NCI-H1417 (cell line): Measurements from ENCODE around the gene ATG14.
"Not testable (repeated sequence)": the region's sequence is repeated elsewhere in the genome, so short reads cannot be mapped to it uniquely, and the experiment has no call there.

Experiments used
- DNase-seq, 3 experiments: peaks; one replicate each; lab custom pipeline; 2025; lab: John Stamatoyannopoulos, UW

ATG14 gene

DNA sequence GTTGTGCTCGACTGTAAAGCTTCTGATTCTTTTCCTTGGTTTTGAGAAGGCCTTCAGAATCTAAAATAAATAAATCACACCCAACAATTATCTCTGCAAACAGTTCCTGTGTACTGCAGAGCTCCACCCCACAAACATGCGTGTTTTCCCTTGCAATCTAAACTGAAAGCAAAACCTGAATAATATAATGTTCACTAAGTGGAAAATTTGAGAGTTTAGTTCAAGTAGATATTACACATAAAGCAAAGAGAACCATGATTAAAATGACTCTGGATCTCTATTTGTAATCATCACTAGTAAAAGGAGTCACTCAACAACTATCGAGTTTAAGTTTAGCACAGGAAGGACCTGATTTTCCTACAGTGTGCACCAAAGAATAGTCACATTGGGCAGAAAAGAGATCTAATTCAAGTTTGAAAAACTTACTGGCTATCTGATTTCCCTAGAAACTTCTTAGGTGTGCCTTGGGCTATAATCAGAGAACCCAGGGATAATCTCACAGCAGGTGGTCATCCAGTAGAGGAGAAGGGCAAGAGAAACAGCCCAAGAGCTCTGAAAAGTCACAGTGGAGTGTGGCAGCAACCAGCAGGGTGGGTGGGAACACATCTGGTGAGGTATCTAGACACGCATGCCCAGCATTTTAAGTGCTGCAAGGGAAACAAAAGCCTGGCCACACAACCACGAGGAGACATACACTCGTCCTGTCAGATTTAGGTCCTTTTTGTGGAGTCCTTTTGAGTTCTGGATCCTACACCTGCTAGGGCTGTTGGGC lies 25.4 kb downstream of the ATG14 start:
- DNase-seq: peak in 2 of 3 experiments; percentile 3 to 32

DNA sequence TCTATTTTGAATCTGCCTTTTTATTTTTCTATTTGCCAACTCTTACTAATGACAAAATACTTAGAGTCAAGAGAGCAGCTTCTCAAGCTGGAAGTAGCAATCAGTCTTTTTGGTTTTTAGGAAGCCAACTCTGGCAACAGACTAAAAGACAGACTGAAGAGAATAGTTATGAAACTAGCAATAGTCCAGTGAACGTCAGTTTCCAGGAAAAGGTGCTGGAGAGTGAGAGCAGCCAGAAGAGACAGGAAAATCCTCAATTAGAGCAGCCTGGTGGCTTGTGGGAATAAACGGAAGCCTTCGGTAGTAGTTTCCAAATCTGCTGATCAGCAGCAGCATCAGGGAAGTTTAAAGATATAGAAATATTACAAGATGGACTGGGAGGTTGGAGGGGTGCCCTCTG lies 27.1 kb downstream of the ATG14 start:
- DNase-seq: no peak

DNA sequence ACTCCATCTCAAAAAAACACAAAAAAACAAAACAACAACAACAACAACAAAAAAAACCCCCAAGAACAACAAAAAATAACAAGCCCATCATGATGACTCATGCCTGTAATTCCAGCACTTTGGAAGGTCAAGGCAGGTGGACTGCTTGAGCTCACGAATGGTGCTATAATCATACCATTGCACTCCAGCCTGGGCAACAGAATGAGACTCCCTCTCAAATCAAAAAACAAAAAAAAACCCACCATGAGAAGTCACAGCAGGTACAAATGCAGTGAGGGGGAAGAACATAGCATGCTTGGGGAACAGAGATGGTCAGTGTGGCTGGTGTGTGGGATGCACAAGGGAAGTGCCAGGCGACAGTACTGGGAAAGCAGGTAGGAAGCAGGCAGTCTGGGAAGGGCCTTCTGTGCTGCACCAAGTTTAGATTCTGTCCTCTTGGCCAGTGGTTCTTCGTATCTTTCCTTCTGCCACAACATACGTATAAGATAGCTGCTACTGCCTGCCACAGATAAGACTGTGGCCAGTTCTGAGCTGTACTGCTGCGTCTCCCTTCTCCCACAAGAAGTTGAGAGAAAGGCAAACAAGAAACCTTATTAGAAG lies 28.0 kb downstream of the ATG14 start:
- DNase-seq: no peak

GRCh38 chr14:55383056-55383466 lies 28.6 kb downstream of the ATG14 start:
- not testable (repeated sequence) for DNase-seq

DNA sequence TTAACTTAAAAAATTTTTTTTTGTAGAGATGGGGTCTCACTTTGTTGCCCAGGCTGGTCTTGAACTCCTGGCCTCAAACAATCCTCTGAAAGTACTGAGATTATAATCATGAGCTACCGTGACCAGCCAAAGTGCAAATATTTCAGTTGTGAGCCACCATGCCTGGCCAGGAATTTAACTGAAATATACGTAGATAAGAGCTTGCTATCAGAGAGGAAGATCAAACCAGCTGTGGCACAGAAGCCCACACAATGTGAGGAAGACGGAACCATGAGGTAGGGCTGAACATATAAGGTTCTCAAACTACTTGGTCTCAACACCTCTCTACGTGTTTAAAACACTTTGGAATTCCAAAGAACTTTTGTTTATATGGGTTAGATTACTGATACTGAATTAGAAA lies 29.1 kb downstream of the ATG14 start:
- no peak for DNase-seq

GRCh38 chr14:55381561-55381960 lies 30.1 kb downstream of the ATG14 start:
- no peak for DNase-seq

GRCh38 chr14:55381040-55381439 lies 30.6 kb downstream of the ATG14 start:
- no peak for DNase-seq

DNA sequence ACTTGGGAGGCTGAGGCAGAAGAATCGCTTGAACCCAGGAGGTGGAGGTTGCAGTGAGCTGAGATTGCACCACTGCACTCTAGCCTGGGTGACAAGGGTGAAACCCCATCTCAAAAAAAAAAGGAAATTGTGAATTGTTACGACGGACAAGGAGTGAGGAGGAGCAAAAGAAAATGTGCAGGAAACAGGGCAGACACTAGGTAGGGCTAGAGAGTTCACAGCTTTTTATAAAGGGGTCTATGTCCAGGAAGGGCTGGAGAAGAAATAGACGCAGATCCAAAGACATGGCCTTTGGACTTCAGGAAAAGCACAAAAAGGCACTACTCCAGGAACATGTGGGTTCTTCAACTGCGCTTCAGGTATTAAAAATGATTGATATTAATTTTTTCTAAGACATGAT lies 34.4 kb downstream of the ATG14 start:
- DNase-seq: no peak

- DNase-seq: no peak
These were observed 36.9 kb downstream of the ATG14 start for GRCh38 chr14:55374771-55375170.

- no peak for DNase-seq
These were observed 37.6 kb downstream of the ATG14 start for GRCh38 chr14:55373784-55374705.

DNA sequence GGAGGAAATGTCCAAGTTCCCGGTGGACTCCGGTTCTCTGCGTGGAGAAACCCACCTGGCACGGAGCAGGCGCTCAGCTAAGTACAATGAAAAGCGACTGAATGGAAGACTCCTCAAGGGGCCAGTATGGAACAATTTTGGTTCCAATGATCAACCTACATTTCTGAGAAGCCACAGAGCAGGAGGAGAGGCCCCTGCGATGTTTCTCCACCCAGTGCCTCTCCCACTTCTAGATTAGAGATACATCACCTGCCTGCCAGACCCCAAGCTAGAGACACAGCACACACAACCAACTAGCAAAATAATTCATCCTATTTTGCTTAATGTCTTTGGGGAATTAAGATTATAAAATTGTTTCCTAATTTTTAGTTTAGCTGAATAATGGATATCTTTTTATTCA lies 38.8 kb downstream of the ATG14 start:
- DNase-seq: no peak

GRCh38 chr14:55372423-55372822 lies 39.2 kb downstream of the ATG14 start:
- DNase-seq: no peak

DNA sequence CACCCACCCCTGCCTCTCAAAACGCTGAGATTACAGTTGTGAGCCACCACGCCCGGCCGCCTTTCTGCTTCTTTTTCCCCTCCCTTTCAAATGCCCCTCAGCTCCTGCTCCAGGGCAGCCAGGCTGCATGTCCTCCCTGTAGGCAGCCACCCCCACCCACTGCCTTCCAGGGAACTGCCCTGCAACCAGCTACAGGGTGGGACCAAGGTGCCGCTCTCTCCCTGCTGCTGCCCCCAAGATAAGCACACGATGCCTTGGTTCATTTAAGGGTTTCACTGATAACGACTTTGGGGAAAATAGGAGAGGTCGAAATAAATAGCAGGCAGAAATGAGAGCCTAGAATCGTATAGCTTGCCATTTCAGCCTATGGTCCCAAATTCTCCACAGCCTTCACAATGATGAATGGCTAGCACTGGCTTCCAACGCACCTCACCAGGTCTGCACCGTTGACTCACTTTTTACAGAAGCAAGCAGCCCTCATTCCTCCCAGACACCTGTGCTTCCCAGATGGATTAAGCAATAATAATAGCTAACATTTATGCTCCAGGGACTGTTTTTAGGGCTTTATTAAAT lies 40.7 kb downstream of the ATG14 start:
- DNase-seq: no peak

GRCh38 chr14:55366271-55366670 lies 45.4 kb downstream of the ATG14 start:
- DNase-seq: no peak

GRCh38 chr14:55361190-55361589 lies 50.4 kb downstream of the ATG14 start:
- DNase-seq: no peak

DNA sequence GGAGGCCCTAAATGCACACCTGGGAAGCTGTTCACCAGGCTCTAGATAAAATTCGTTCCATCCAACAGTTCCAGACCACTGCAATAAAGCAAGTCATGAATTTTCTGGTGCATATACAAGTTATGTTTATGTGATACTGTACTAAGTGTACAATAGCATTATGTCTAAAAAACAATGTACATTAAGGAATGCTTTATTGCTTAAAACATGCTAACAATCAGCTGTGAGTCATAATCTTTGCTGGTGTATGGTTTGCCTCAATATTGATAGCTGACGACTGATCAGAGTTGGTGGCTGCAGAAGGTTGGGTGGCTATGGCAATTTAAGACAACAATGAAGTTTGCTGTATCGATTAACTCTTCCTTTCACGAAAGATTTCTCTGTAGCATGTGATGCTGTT lies 52.3 kb downstream of the ATG14 start:
- no peak for DNase-seq

GRCh38 chr14:55356913-55357312 lies 54.7 kb downstream of the ATG14 start:
- DNase-seq: peak; percentile 22 to 66 (median 38)

- no peak for DNase-seq
These were observed 55.7 kb downstream of the ATG14 start for GRCh38 chr14:55355922-55356321.

DNA sequence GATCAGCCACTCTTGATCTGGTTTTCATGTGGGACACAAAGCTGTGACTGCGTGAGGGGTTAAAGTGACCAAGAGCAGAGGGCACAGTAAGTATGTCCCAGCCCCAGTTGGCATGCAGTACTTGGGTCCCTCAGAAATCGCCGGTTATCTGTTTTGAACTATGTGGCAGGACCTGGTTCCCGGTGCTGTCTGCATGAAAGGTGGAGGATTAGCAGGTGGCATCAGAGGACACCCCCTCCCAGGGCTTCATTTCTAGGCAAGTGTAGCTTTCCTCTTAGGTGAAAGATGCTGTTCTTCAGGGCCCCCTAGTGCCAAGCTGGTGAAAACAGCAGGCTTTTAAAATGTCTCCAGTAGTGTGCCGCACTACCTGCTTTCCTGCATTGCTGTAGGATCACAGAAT lies 57.1 kb downstream of the ATG14 start:
- peak; percentile 38 to 89 (median 73) for DNase-seq

- peak in 1 of 3 experiments; percentile 42 for DNase-seq
These were observed 57.8 kb downstream of the ATG14 start for GRCh38 chr14:55353686-55354467.

- no peak for DNase-seq
These were observed 59.4 kb downstream of the ATG14 start for GRCh38 chr14:55352201-55352600.
